ENCODE data around the gene NACC2. TPM values are rescaled to one million over a fixed set of nuclear protein-coding genes. Genes with fewer than 3 reads are reported as not detected.

NACC2 gene
- total and polyA plus RNA-seq, 2 donors (not counting 3 experiments of a cell fraction or from before 2014, with no cell fraction given) = 15.8 to 27.1 TPM

GRCh38 chr9:135985459-135985774 lies 109.7 kb downstream of the NACC2 start:
- dilution Hi-C loops (cut with MboI; ENCODE audit: extremely low pct_ligation_motif_present, low sequenced_read_pairs) = no loop called here
- POLR2A ChIA-PET = no interaction called here
- CTCF ChIA-PET = interaction anchor here (1.0 to 1.1 kb wide), 2 partner anchors 17 to 23 kb away, joined by 3 read pairs; no protein-coding TSS in a partner anchor

More at GRCh38 chr9:135985459-135985774, 109.7 kb downstream of the NACC2 start:
- no peak overlapping the region for H3K9ac ChIP-seq (replicated peaks; ENCODE audit: extremely low read depth, insufficient read depth, low read length)
- FAIRE-seq (no peak), DNase-seq (ENCODE audit: low read depth, low spot score) (no peak)
- BruUV-seq (replicated peaks) = no TSS peak
- H3K4me3 ChIP-seq (replicated peaks in 1 of 3; ENCODE audit: insufficient read depth in 1 of 3, low read depth in 1 of 3, low read length in 3 of 3) = no peak overlapping the region
- no peaks in the 10 kb centered on the region for H4K20me1 ChIP-seq (replicated peaks; ENCODE audit: control insufficient read depth, extremely low read depth, insufficient read depth, low read length)
- no peak overlapping the region for H2AFZ ChIP-seq (ENCODE audit: low read depth, low read length)
- intact Hi-C loops (cut with micrococcal nuclease) = no loop called here
- H3K36me3 ChIP-seq (ENCODE audit: control insufficient read depth in 2 of 2, extremely low read depth in 1 of 2, insufficient read depth in 2 of 2, low read length in 2 of 2) = no peaks in the 10 kb centered on the region
- H3K4me1 ChIP-seq (ENCODE audit: control insufficient read depth, extremely low read depth, insufficient read depth, low read length) = no peaks in the 10 kb centered on the region
- H3K4me2 ChIP-seq (ENCODE audit: insufficient read depth, low read length) = no peak overlapping the region
- no peaks in the 10 kb centered on the region for H3K9me1 ChIP-seq (replicated peaks; ENCODE audit: control insufficient read depth, extremely low read depth, insufficient read depth, low read length)
- H3K27ac ChIP-seq (ENCODE audit: insufficient read depth, low read depth, low read length) = no peak overlapping the region
- H3K9me3 ChIP-seq (replicated peaks; ENCODE audit: control insufficient read depth, insufficient read depth, low read length) = no peaks in the 10 kb centered on the region
- H3K79me2 ChIP-seq (ENCODE audit: control insufficient read depth, insufficient read depth, low read length) = no peaks in the 10 kb centered on the region
- TF ChIP-seq POLR2AphosphoS5 (IDR thresholded peaks at IDR 0.05; ENCODE audit: insufficient read depth, low read depth, low read length) = no peak
- no peak for TF ChIP-seq CTCF (IDR thresholded peaks at IDR 0.05; ENCODE audit: extremely low read depth in 1 of 2, insufficient read depth in 1 of 2, low read depth in 1 of 2, low read length in 2 of 2)
- TF ChIP-seq MYC (IDR thresholded peaks at IDR 0.05; ENCODE audit: low read depth, low read length) = no peak
- TF ChIP-seq MAX (IDR thresholded peaks at IDR 0.05; ENCODE audit: insufficient read depth, insufficient read length) = no peak
- TF ChIP-seq FOS (IDR thresholded peaks at IDR 0.05; ENCODE audit: borderline replicate concordance, insufficient read depth, low read length) = no peak
- TF ChIP-seq GATA2 (IDR thresholded peaks at IDR 0.05; ENCODE audit: insufficient read depth, insufficient read length, low read depth, low read length) = no peak
- no peak for TF ChIP-seq EZH2 (IDR thresholded peaks at IDR 0.05; ENCODE audit: borderline replicate concordance, low read depth, low read length, severe bottlenecking)
- no peak for TF ChIP-seq POLR2A (IDR thresholded peaks at IDR 0.05; ENCODE audit: low read depth, low read length)
- no peak for TF ChIP-seq JUN (IDR thresholded peaks at IDR 0.05; ENCODE audit: borderline replicate concordance, insufficient read depth, insufficient read length, low read depth)
- H3K27me3 ChIP-seq (ENCODE audit: control insufficient read depth in 2 of 2, insufficient read depth in 2 of 2, low read length in 2 of 2) = no peaks in the 10 kb centered on the region
